ENCODE results near the gene CALY.

DNA sequence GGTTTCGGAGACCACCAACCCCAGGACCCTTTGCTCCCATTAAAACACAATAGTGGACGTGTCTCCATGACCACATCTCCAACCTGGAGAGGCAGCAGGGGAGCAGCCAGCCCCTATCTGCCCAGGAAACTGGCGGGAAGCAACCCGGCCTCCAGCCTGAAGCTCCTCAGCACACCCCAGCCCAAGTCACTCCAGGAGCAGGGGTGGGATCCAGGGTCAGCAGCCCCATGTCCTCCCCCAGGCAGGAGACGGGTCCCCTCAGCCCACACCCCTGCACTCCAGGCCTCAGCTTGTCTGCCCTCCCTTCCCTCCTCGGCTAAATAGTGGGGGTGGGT, 60.6 kb downstream of the CALY start:
- TF ChIP-seq, protein P1, sequence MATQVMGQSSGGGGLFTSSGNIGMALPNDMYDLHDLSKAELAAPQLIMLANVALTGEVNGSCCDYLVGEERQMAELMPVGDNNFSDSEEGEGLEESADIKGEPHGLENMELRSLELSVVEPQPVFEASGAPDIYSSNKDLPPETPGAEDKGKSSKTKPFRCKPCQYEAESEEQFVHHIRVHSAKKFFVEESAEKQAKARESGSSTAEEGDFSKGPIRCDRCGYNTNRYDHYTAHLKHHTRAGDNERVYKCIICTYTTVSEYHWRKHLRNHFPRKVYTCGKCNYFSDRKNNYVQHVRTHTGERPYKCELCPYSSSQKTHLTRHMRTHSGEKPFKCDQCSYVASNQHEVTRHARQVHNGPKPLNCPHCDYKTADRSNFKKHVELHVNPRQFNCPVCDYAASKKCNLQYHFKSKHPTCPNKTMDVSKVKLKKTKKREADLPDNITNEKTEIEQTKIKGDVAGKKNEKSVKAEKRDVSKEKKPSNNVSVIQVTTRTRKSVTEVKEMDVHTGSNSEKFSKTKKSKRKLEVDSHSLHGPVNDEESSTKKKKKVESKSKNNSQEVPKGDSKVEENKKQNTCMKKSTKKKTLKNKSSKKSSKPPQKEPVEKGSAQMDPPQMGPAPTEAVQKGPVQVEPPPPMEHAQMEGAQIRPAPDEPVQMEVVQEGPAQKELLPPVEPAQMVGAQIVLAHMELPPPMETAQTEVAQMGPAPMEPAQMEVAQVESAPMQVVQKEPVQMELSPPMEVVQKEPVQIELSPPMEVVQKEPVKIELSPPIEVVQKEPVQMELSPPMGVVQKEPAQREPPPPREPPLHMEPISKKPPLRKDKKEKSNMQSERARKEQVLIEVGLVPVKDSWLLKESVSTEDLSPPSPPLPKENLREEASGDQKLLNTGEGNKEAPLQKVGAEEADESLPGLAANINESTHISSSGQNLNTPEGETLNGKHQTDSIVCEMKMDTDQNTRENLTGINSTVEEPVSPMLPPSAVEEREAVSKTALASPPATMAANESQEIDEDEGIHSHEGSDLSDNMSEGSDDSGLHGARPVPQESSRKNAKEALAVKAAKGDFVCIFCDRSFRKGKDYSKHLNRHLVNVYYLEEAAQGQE (IDR thresholded peaks at IDR 0.05; ENCODE audit: insufficient read depth in 1 of 2, low read depth in 2 of 2, low read length in 1 of 2): no peak
- TF ChIP-seq, protein P2, sequence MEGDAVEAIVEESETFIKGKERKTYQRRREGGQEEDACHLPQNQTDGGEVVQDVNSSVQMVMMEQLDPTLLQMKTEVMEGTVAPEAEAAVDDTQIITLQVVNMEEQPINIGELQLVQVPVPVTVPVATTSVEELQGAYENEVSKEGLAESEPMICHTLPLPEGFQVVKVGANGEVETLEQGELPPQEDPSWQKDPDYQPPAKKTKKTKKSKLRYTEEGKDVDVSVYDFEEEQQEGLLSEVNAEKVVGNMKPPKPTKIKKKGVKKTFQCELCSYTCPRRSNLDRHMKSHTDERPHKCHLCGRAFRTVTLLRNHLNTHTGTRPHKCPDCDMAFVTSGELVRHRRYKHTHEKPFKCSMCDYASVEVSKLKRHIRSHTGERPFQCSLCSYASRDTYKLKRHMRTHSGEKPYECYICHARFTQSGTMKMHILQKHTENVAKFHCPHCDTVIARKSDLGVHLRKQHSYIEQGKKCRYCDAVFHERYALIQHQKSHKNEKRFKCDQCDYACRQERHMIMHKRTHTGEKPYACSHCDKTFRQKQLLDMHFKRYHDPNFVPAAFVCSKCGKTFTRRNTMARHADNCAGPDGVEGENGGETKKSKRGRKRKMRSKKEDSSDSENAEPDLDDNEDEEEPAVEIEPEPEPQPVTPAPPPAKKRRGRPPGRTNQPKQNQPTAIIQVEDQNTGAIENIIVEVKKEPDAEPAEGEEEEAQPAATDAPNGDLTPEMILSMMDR (IDR thresholded peaks at IDR 0.05): no peak
- no peak for TF ChIP-seq SIN3A (IDR thresholded peaks at IDR 0.05; ENCODE audit: borderline replicate concordance, insufficient read depth, low read depth, low read length)
